Thyroid gland (tissue), 4 donors: ENCODE data around the gene UBN1. TPM values are rescaled to one million over a fixed set of nuclear protein-coding genes. Genes with fewer than 3 reads are reported as not detected.

Experiments used
- DNase-seq, 2 donors: peaks; one replicate each; pipeline ENCODE4 v3.0.0-alpha.2; 2019
- H3K27ac ChIP-seq, 3 donors: fragments of 200-600 bp; sonication (generic); 1 replicate in 2 of 3; 2 replicates in 1 of 3; pipeline ENCODE4 v1.5.1; 2016 to 2019; ENCODE audit warnings: mild to moderate bottlenecking in 1 of 3, moderate library complexity in 1 of 3
- H3K27me3 ChIP-seq: fragments of 200-600 bp; sonication (generic); one replicate; pipeline ENCODE4 v1.5.1; 2019
- H3K36me3 ChIP-seq, 2 donors: fragments of 200-600 bp; sonication (generic); one replicate each; pipeline ENCODE4 v1.5.1; 2016 to 2019
- H3K4me1 ChIP-seq, 2 donors: fragments of 200-600 bp; sonication (generic); one replicate each; pipeline ENCODE4 v1.5.1; 2017 to 2019
- H3K4me3 ChIP-seq, 3 donors: fragments of 200-600 bp; sonication (generic); replicated peaks in 1 of 3; 1 replicate in 2 of 3; 2 replicates in 1 of 3; pipeline ENCODE4 v1.5.1; 2016; ENCODE audit warnings: mild to moderate bottlenecking in 1 of 3
- H3K9me3 ChIP-seq: fragments of 200-600 bp; sonication (generic); one replicate; pipeline ENCODE4 v1.5.1; 2017
- CTCF ChIP-seq, 6 experiments: fragments of 200-600 bp in 3 of 6; fragments of 450-650 bp in 3 of 6; sonication (generic) in 3 of 6; IDR thresholded peaks; one replicate each; pipeline ENCODE4 v1.5.1; 2016 to 2019; ENCODE audit warnings: antibody characterized with exemption in 6 of 6, mild to moderate bottlenecking in 2 of 6, inconsistent platforms in 1 of 6, moderate library complexity in 1 of 6
- POLR2A ChIP-seq, 2 donors: fragments of 450-650 bp; IDR thresholded peaks; one replicate each; pipeline ENCODE4 v1.6.1; 2017; ENCODE audit warnings: antibody characterized with exemption in 2 of 2, mild to moderate bottlenecking in 2 of 2, moderate library complexity in 1 of 2
- WGBS, 2 donors: methylation state at CpG; one replicate each; pipeline ENCODE4 v1.1.5; 2017; 5-methylcytosine and 5-hydroxymethylcytosine counted together
- intact Hi-C: fragments of 100-400 bp; cut with DNase I; formaldehyde crosslinking; loops from one replicate; pipeline ENCODE4 v1.15.1; 2023
- total RNA-seq, 4 donors: library from RNA; depleted of rRNA; stranded (reverse); fragments of >200 nt; gene quantifications; one replicate each; pipeline ENCODE4 v1.2.3, GENCODE V29; 2016

UBN1 gene
- total RNA-seq, 4 donors from 2014 or later, result 27.9 to 40.7 (median 30.5) TPM

GRCh38 chr16:4868026-4868425, 20.7 kb downstream of the UBN1 start:
- H3K36me3 ChIP-seq, result peaks cover 19 to 27% of the 10 kb centered on the region in 2 donors

GRCh38 chr16:4868535-4868934, 21.3 kb downstream of the UBN1 start:
- no peak for TF ChIP-seq CTCF (IDR thresholded peaks at IDR 0.05)
- TF ChIP-seq POLR2A (IDR thresholded peaks at IDR 0.05), result no peak
- intact Hi-C loops, result no loop called here
- WGBS, 2 donors, result 95 to 97% methylated on average over 7 of the region's 7 CpGs

More at GRCh38 chr16:4868026-4868425, 20.7 kb downstream of the UBN1 start:
- 84 to 92% methylated on average over 5 of the region's 5 CpGs for WGBS, 2 donors
- DNase-seq, result no peak
- H3K9me3 ChIP-seq, result no peaks in the 10 kb centered on the region
- no peak overlapping the region for H3K27ac ChIP-seq
- H3K4me3 ChIP-seq, result no peak overlapping the region
- H3K4me1 ChIP-seq, result peaks cover 26 to 34% of the 10 kb centered on the region in 2 donors
- intact Hi-C loops, result no loop called here
- no peak for TF ChIP-seq CTCF (IDR thresholded peaks at IDR 0.05)
- no peak for TF ChIP-seq POLR2A (IDR thresholded peaks at IDR 0.05)
- H3K27me3 ChIP-seq, result no peaks in the 10 kb centered on the region

GRCh38 chr16:4869147-4869805, 22.0 kb downstream of the UBN1 start:
- 56 to 69% methylated on average over 13 of the region's 13 CpGs for WGBS, 2 donors
- peak overlapping the region; percentile 30 to 50 (median 50) for H3K27ac ChIP-seq
- peaks cover 28 to 33% of the 10 kb centered on the region in 2 donors for H3K36me3 ChIP-seq
- H3K27me3 ChIP-seq, result no peaks in the 10 kb centered on the region
- H3K4me3 ChIP-seq, result no peak overlapping the region
- H3K4me1 ChIP-seq, result peaks cover 26 to 38% of the 10 kb centered on the region in 2 donors
- TF ChIP-seq POLR2A (IDR thresholded peaks at IDR 0.05) (no peak), CTCF (IDR thresholded peaks at IDR 0.05) (peak in 1 of 6 experiments; percentile 3)
- intact Hi-C loops, result no loop called here
- no peaks in the 10 kb centered on the region for H3K9me3 ChIP-seq
- peak; percentile 92 for DNase-seq

More at GRCh38 chr16:4868535-4868934, 21.3 kb downstream of the UBN1 start:
- H3K9me3 ChIP-seq, result no peaks in the 10 kb centered on the region
- H3K27ac ChIP-seq, result peak overlapping the region in 1 of 3 donors; percentile 30
- H3K4me3 ChIP-seq, result no peak overlapping the region
- H3K27me3 ChIP-seq, result no peaks in the 10 kb centered on the region
- no peak for DNase-seq
- H3K4me1 ChIP-seq, result peaks cover 26 to 35% of the 10 kb centered on the region in 2 donors
- peaks cover 24 to 30% of the 10 kb centered on the region in 2 donors for H3K36me3 ChIP-seq

- Histone ChIP-seq H3K9me3 (no peaks in the 10 kb centered on the region), H3K36me3 (peaks cover 37 to 43% of the 10 kb centered on the region in 2 donors), H3K27me3 (no peaks in the 10 kb centered on the region), H3K27ac (peak overlapping the region in 2 of 3 donors; percentile 50), H3K4me1 (peaks cover 26 to 38% of the 10 kb centered on the region in 2 donors), H3K4me3 (no peak overlapping the region)
- peak; percentile 76 to 87 for DNase-seq
- no peak for TF ChIP-seq POLR2A (IDR thresholded peaks at IDR 0.05)
- no peak for TF ChIP-seq CTCF (IDR thresholded peaks at IDR 0.05)
- 65 to 80% methylated on average over 14 to 17 of the region's 21 CpGs for WGBS, 2 donors
- intact Hi-C loops, result no loop called here
Observed at GRCh38 chr16:4870138-4870671, 22.9 kb downstream of the UBN1 start.

DNA sequence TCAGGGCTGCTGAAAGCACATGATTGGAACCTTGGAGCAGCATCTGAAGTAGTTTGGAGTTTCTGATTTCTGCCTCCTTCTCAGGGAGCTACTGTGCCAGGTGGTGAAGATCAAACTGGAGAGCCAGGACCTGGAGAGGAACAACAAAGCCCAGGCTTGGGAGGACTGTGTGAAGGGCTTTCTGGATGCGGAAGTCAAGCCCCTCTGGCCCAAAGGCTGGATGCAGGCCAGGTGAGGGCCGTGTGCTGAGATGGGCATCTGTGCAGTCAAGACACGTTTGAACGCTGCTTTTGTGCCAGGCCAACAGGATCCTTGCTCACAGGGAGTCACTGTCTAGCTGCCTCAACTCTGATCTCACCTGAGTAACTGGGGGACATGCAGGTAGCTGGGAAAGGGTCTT, 23.8 kb downstream of the UBN1 start:
- Histone ChIP-seq H3K36me3 (peaks cover 43 to 50% of the 10 kb centered on the region in 2 donors), H3K27ac (no peak overlapping the region), H3K9me3 (no peaks in the 10 kb centered on the region), H3K4me3 (no peak overlapping the region), H3K27me3 (no peaks in the 10 kb centered on the region), H3K4me1 (peaks cover 26 to 38% of the 10 kb centered on the region in 2 donors)
- WGBS, 2 donors, result 80 to 93% methylated on average over 4 of the region's 4 CpGs
- intact Hi-C loops, result no loop called here
- TF ChIP-seq CTCF (IDR thresholded peaks at IDR 0.05), result no peak
- TF ChIP-seq POLR2A (IDR thresholded peaks at IDR 0.05), result no peak
- no peak for DNase-seq
